Measurements from ENCODE around the gene CHURC1.

CHURC1 gene

GRCh38 chr14:64955297-64955696, 41.0 kb downstream of the CHURC1 start:
- DNase-seq (ENCODE audit: low read depth in 1 of 2, low spot score in 1 of 2) = no peak

- DNase-seq (ENCODE audit: low read depth in 1 of 2, low spot score in 1 of 2) = no peak
Measured at GRCh38 chr14:64956697-64957406, 42.6 kb downstream of the CHURC1 start.

GRCh38 chr14:64958201-64958600, 43.9 kb downstream of the CHURC1 start:
- DNase-seq (ENCODE audit: low read depth in 1 of 2, low spot score in 1 of 2) = no peak

GRCh38 chr14:64958743-64959142, 44.5 kb downstream of the CHURC1 start:
- no peak for DNase-seq (ENCODE audit: low read depth in 1 of 2, low spot score in 1 of 2)

GRCh38 chr14:64960762-64961276, 46.6 kb downstream of the CHURC1 start:
- DNase-seq (ENCODE audit: low read depth in 1 of 2, low spot score in 1 of 2) = no peak

- DNase-seq (ENCODE audit: low read depth in 1 of 2, low spot score in 1 of 2) = no peak
Measured at GRCh38 chr14:64963611-64964010, 49.4 kb downstream of the CHURC1 start.

- no peak for DNase-seq (ENCODE audit: low read depth in 1 of 2, low spot score in 1 of 2)
Measured at GRCh38 chr14:64965356-64966000, 51.2 kb downstream of the CHURC1 start.

GRCh38 chr14:64966976-64967375, 52.7 kb downstream of the CHURC1 start:
- DNase-seq (ENCODE audit: low read depth in 1 of 2, low spot score in 1 of 2) = no peak

GRCh38 chr14:64968167-64968566, 53.9 kb downstream of the CHURC1 start:
- no peak for DNase-seq (ENCODE audit: low read depth in 1 of 2, low spot score in 1 of 2)

GRCh38 chr14:64968651-64969050, 54.4 kb downstream of the CHURC1 start:
- no peak for DNase-seq (ENCODE audit: low read depth in 1 of 2, low spot score in 1 of 2)

- DNase-seq (ENCODE audit: low read depth in 1 of 2, low spot score in 1 of 2) = no peak
Measured at GRCh38 chr14:64970041-64970440, 55.8 kb downstream of the CHURC1 start.

- no peak for DNase-seq (ENCODE audit: low read depth in 1 of 2, low spot score in 1 of 2)
Measured at GRCh38 chr14:64970776-64971477, 56.7 kb downstream of the CHURC1 start.

GRCh38 chr14:64971491-64971942, 57.3 kb downstream of the CHURC1 start:
- DNase-seq (ENCODE audit: low read depth in 1 of 2, low spot score in 1 of 2) = no peak

- peak in 1 of 2 donors; percentile 14 for DNase-seq (ENCODE audit: low read depth in 1 of 2, low spot score in 1 of 2)
Measured at GRCh38 chr14:64971943-64972791, 57.9 kb downstream of the CHURC1 start, which contains the start of gene RAB15. Gene RAB15, minus strand, starts transcription at chr14:64972336. Its CDS starts 260 bp downstream, at chr14:64972076.

GRCh38 chr14:64973026-64973442, 58.8 kb downstream of the CHURC1 start:
- no peak for DNase-seq (ENCODE audit: low read depth in 1 of 2, low spot score in 1 of 2)

GRCh38 chr14:64973826-64974225, 59.6 kb downstream of the CHURC1 start:
- DNase-seq (ENCODE audit: low read depth in 1 of 2, low spot score in 1 of 2) = no peak

GRCh38 chr14:64974563-64974962, 60.3 kb downstream of the CHURC1 start:
- DNase-seq (ENCODE audit: low read depth in 1 of 2, low spot score in 1 of 2) = no peak

- no peak for DNase-seq (ENCODE audit: low read depth in 1 of 2, low spot score in 1 of 2)
Measured at GRCh38 chr14:64979336-64980074, 65.2 kb downstream of the CHURC1 start.

GRCh38 chr14:64983439-64984310, 69.4 kb downstream of the CHURC1 start:
- DNase-seq (ENCODE audit: low read depth in 1 of 2, low spot score in 1 of 2) = peak in 1 of 2 donors; percentile 26
